ENCODE measurements around the gene AFMID.

AFMID gene

DNA sequence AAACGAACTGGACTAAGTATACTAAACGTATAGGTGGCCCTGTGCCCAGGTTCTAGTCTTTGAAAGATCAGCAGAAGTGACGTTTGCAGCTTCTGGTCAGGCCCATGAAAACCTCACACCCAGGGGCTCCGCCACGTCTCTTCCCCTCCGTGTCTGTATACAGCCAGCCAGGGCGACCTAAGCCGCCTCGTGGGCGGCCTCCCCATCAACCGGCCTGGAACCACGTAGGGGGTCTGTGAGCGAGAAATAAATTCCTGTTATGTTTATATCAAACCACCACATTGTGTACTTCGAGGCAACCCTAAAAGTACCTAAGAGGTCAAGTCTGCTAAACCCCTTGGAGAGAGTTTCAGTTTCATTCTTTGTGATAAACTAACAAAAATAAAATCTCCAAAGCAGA is 7.1 kb upstream of the AFMID start:
- H2AFZ ChIP-seq (ENCODE audit: low read depth, low read length, severe bottlenecking) = no peak overlapping the region
- H3K9me2 ChIP-seq (replicated peaks; ENCODE audit: insufficient read depth, low read length) = no peaks in the 10 kb centered on the region
- TF ChIP-seq, protein P1, sequence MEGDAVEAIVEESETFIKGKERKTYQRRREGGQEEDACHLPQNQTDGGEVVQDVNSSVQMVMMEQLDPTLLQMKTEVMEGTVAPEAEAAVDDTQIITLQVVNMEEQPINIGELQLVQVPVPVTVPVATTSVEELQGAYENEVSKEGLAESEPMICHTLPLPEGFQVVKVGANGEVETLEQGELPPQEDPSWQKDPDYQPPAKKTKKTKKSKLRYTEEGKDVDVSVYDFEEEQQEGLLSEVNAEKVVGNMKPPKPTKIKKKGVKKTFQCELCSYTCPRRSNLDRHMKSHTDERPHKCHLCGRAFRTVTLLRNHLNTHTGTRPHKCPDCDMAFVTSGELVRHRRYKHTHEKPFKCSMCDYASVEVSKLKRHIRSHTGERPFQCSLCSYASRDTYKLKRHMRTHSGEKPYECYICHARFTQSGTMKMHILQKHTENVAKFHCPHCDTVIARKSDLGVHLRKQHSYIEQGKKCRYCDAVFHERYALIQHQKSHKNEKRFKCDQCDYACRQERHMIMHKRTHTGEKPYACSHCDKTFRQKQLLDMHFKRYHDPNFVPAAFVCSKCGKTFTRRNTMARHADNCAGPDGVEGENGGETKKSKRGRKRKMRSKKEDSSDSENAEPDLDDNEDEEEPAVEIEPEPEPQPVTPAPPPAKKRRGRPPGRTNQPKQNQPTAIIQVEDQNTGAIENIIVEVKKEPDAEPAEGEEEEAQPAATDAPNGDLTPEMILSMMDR (IDR thresholded peaks at IDR 0.05; ENCODE audit: insufficient read depth, low read length, poor library complexity, severe bottlenecking) = no peak
- TF ChIP-seq EZH2phosphoT487 (conservative IDR thresholded peaks at IDR 0.05; ENCODE audit: low read length) = no peak
- H3K27ac ChIP-seq (ENCODE audit: low read depth, low read length) = no peak overlapping the region
- peaks cover 2% of the 10 kb centered on the region; the same call in 1 of the 2 replicates for H3K79me2 ChIP-seq (ENCODE audit: insufficient read depth, low read length)
- H3K4me2 ChIP-seq (ENCODE audit: low read depth, low read length, poor library complexity, severe bottlenecking) = no peak overlapping the region
- H3K9ac ChIP-seq (ENCODE audit: low read length) = no peak overlapping the region
- no peak overlapping the region for H3K4me3 ChIP-seq (ENCODE audit: insufficient read depth, low read length, poor library complexity, severe bottlenecking)
- no peaks in the 10 kb centered on the region for H3K9me3 ChIP-seq (ENCODE audit: insufficient read depth, low read length)
- peaks cover 25% of the 10 kb centered on the region for H3F3A ChIP-seq (ENCODE audit: insufficient read depth)
- H4K20me1 ChIP-seq (ENCODE audit: low read depth, low read length) = no peaks in the 10 kb centered on the region
- H3K36me3 ChIP-seq (ENCODE audit: low read length) = peaks cover 4% of the 10 kb centered on the region; the same call in 1 of the 2 replicates
- H3K27me3 ChIP-seq (ENCODE audit: low read length) = no peaks in the 10 kb centered on the region

DNA sequence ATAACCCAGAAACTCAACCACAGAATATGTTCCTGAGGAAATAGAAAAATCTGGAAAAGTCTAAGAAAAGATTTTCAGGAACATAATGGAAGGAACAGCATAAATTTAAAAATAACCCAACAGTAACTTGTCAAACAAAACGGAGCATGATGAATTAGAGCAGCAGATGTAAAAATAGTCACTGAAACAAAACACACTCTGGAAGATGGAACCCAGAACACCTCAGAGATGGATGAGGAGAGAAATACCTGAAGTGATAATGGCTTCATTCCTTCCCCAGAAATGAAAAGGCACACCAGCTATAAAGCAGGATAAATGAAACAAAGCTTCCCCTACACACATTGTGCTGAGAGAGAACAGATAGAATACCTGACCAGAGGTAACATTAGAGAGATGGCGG is 6.7 kb upstream of the AFMID start:
- TF ChIP-seq, protein P1 (IDR thresholded peaks at IDR 0.05; ENCODE audit: insufficient read depth, low read length, poor library complexity, severe bottlenecking) = no peak
- TF ChIP-seq EZH2phosphoT487 (conservative IDR thresholded peaks at IDR 0.05; ENCODE audit: low read length) = no peak
- Histone ChIP-seq H3K9me3 (ENCODE audit: insufficient read depth, low read length) (no peaks in the 10 kb centered on the region), H3K27ac (ENCODE audit: low read depth, low read length) (no peak overlapping the region), H3K36me3 (ENCODE audit: low read length) (peaks cover 4% of the 10 kb centered on the region; the same call in 1 of the 2 replicates), H3K27me3 (ENCODE audit: low read length) (no peaks in the 10 kb centered on the region), H3K9ac (ENCODE audit: low read length) (no peak overlapping the region), H3K4me2 (ENCODE audit: low read depth, low read length, poor library complexity, severe bottlenecking) (no peak overlapping the region), H4K20me1 (ENCODE audit: low read depth, low read length) (no peaks in the 10 kb centered on the region), H3K9me2 (replicated peaks; ENCODE audit: insufficient read depth, low read length) (no peaks in the 10 kb centered on the region), H2AFZ (ENCODE audit: low read depth, low read length, severe bottlenecking) (no peak overlapping the region), H3K4me3 (ENCODE audit: insufficient read depth, low read length, poor library complexity, severe bottlenecking) (no peak overlapping the region), H3K79me2 (ENCODE audit: insufficient read depth, low read length) (peaks cover 7% of the 10 kb centered on the region), H3F3A (ENCODE audit: insufficient read depth) (peaks cover 22% of the 10 kb centered on the region)

DNA sequence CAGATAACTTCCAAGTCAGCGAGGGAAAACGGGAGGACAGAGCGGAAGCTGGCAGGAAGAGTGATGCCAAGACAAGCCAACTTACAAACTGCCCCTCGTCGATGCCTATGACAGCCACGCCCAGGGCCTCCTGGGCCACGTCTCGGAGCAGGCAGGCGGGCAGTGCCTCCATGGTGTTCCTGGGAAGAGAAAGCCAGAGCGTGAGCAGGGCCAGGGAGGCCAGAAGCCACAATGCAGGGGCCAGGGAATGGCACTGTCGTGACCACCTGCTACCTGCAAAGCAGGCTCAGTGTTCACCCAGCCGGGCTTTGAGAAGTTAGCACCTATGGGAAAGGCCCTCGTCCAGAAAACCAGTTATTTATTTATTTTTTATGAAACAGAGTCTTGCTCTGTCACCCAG is 4.7 kb upstream of the AFMID start:
- Histone ChIP-seq H3K27me3 (ENCODE audit: low read length) (no peaks in the 10 kb centered on the region), H3K9ac (ENCODE audit: low read length) (no peak overlapping the region), H3K4me3 (ENCODE audit: insufficient read depth, low read length, poor library complexity, severe bottlenecking) (no peak overlapping the region), H3F3A (ENCODE audit: insufficient read depth) (0 out of 2 replicates have a peak, but pooled peaks cover 17% of the 10 kb centered on the region), H3K9me2 (replicated peaks; ENCODE audit: insufficient read depth, low read length) (no peaks in the 10 kb centered on the region), H3K36me3 (ENCODE audit: low read length) (peaks cover 4% of the 10 kb centered on the region; the same call in 1 of the 2 replicates), H3K4me2 (ENCODE audit: low read depth, low read length, poor library complexity, severe bottlenecking) (no peak overlapping the region), H2AFZ (ENCODE audit: low read depth, low read length, severe bottlenecking) (no peak overlapping the region), H4K20me1 (ENCODE audit: low read depth, low read length) (no peaks in the 10 kb centered on the region; the same call in 1 of the 2 replicates), H3K27ac (ENCODE audit: low read depth, low read length) (no peak overlapping the region), H3K9me3 (ENCODE audit: insufficient read depth, low read length) (no peaks in the 10 kb centered on the region), H3K79me2 (ENCODE audit: insufficient read depth, low read length) (peaks cover 17% of the 10 kb centered on the region)
- TF ChIP-seq EZH2phosphoT487 (conservative IDR thresholded peaks at IDR 0.05; ENCODE audit: low read length) = no peak
- TF ChIP-seq, protein P1 (IDR thresholded peaks at IDR 0.05; ENCODE audit: insufficient read depth, low read length, poor library complexity, severe bottlenecking) = no peak
